Neutrophil (primary cell): ENCODE results near the gene PNLIPRP1.

Experiments
- H3K27ac ChIP-seq: fragments of 200-600 bp; sonication (generic); 2 replicates; pipeline ENCODE4 v1.5.1; 2016; ENCODE audit warnings: mild to moderate bottlenecking, moderate library complexity
- H3K27me3 ChIP-seq: fragments of 200-600 bp; sonication (generic); 2 replicates; pipeline ENCODE4 v1.6.0; 2016; ENCODE audit warnings: mild to moderate bottlenecking
- H3K36me3 ChIP-seq: fragments of 200-600 bp; sonication (generic); 2 replicates; pipeline ENCODE4 v1.5.1; 2017
- H3K4me1 ChIP-seq, 2 experiments: fragments of 200-600 bp in 1 of 2; sonication (generic) in 1 of 2; 1 replicate in 1 of 2; 2 replicates in 1 of 2; pipeline versions ENCODE4 v1.5.1 to v1.6.1; 2013 to 2016; ENCODE audit warnings: low read depth in 1 of 2, low read length in 1 of 2, mild to moderate bottlenecking in 1 of 2, moderate library complexity in 1 of 2; ENCODE audit not compliant: control insufficient read depth in 1 of 2, insufficient read depth in 1 of 2
- H3K4me3 ChIP-seq, 2 experiments: fragments of 200-600 bp in 1 of 2; sonication (generic) in 1 of 2; 1 replicate in 1 of 2; 2 replicates in 1 of 2; pipeline ENCODE4 v1.5.1; 2013 to 2016; ENCODE audit warnings: low read depth in 1 of 2, low read length in 1 of 2, mild to moderate bottlenecking in 1 of 2, moderate library complexity in 1 of 2
- H3K9me3 ChIP-seq: fragments of 200-600 bp; sonication (generic); 2 replicates; pipeline ENCODE4 v1.5.1; 2016
- TF ChIP-seq, protein P1 (sequence below): fragments of 200-600 bp; sonication (generic); IDR thresholded peaks from 2 replicates; pipeline ENCODE4 v1.5.1; 2016; ENCODE audit warnings: antibody characterized with exemption

The PNLIPRP1 gene

GRCh38 chr10:116553378-116553980, 37.3 kb upstream of the PNLIPRP1 start:
- H3K9me3 ChIP-seq = no peaks in the 10 kb centered on the region
- H3K27me3 ChIP-seq = no peaks in the 10 kb centered on the region
- H3K4me1 ChIP-seq = no peaks in the 10 kb centered on the region
- no peak overlapping the region for H3K4me3 ChIP-seq
- TF ChIP-seq, protein P1, sequence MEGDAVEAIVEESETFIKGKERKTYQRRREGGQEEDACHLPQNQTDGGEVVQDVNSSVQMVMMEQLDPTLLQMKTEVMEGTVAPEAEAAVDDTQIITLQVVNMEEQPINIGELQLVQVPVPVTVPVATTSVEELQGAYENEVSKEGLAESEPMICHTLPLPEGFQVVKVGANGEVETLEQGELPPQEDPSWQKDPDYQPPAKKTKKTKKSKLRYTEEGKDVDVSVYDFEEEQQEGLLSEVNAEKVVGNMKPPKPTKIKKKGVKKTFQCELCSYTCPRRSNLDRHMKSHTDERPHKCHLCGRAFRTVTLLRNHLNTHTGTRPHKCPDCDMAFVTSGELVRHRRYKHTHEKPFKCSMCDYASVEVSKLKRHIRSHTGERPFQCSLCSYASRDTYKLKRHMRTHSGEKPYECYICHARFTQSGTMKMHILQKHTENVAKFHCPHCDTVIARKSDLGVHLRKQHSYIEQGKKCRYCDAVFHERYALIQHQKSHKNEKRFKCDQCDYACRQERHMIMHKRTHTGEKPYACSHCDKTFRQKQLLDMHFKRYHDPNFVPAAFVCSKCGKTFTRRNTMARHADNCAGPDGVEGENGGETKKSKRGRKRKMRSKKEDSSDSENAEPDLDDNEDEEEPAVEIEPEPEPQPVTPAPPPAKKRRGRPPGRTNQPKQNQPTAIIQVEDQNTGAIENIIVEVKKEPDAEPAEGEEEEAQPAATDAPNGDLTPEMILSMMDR = no peak
- H3K36me3 ChIP-seq = no peaks in the 10 kb centered on the region
- no peak overlapping the region for H3K27ac ChIP-seq

DNA sequence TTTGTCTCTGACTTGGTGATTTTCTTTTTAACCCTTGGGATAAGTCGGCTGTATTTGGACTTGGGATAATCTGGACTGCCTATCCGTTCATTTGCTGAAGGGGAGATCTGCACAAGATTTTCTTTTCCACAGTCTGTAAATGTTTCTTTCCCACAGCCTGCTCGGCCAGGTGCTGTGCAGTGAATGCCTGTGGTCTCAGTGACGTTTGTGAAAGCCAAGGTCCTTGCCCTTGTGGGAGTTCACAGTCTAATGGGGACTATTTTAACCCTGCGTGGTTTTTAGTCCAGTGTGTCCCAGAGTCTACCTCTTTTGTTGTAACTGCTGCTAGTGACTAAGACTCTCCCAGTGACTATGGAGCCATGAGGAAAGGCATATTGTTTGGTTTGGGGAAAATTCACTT, 36.1 kb upstream of the PNLIPRP1 start:
- no peaks in the 10 kb centered on the region for H3K36me3 ChIP-seq
- H3K9me3 ChIP-seq = no peaks in the 10 kb centered on the region
- no peaks in the 10 kb centered on the region for H3K4me1 ChIP-seq
- TF ChIP-seq, protein P1 = no peak
- no peak overlapping the region for H3K4me3 ChIP-seq
- H3K27me3 ChIP-seq = no peaks in the 10 kb centered on the region
- H3K27ac ChIP-seq = no peak overlapping the region

DNA sequence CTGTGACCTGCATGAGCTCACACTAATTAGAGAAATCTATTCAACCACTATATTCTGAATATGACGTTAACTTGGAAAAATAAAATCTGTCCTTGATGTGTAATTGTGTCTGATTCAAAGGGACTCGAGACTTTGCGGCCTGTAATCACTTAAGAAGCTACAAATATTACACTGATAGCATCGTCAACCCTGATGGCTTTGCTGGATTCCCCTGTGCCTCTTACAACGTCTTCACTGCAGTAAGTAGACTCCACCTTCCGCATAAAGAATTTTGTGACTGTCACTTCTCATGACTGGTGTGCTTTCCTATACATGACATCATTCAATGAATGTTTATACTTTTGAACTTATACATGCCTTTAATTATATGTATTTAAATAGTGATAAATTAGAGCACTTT, 34.9 kb upstream of the PNLIPRP1 start:
- H3K9me3 ChIP-seq = no peaks in the 10 kb centered on the region
- no peak overlapping the region for H3K27ac ChIP-seq
- H3K36me3 ChIP-seq = no peaks in the 10 kb centered on the region
- no peaks in the 10 kb centered on the region for H3K4me1 ChIP-seq
- no peak overlapping the region for H3K4me3 ChIP-seq
- TF ChIP-seq, protein P1 = no peak
- no peaks in the 10 kb centered on the region for H3K27me3 ChIP-seq

DNA sequence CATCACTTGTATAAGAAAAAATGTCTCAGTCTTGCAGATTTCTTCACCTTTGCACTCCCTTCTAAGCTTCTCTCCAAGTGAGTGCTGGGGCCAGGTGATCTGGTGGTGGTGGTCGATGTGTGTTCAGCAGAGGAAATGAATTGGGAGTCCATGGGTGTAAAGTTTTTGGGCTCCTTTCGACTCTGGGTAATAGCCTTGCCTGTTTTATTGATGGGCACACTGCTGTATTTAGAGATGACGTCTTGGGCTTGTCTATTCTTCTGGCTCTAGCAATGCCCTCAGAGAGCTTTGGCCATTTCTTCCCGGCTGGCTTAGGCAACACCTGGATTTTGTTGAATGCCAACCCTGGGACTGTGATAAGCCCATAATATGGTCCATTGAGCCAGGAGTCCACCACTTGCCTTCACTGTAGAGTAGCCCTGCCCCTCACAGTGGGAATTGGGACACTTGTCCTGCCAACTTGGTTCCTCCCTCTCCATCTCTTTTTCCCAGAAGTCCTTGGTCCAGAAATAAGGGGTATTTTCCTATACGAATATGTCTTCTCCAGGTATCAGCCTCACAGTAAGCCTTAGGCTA, 33.4 kb upstream of the PNLIPRP1 start:
- no peaks in the 10 kb centered on the region for H3K4me1 ChIP-seq
- no peak overlapping the region for H3K27ac ChIP-seq
- no peaks in the 10 kb centered on the region for H3K9me3 ChIP-seq
- TF ChIP-seq, protein P1 = no peak
- H3K36me3 ChIP-seq = no peaks in the 10 kb centered on the region
- no peak overlapping the region for H3K4me3 ChIP-seq
- H3K27me3 ChIP-seq = no peaks in the 10 kb centered on the region

DNA sequence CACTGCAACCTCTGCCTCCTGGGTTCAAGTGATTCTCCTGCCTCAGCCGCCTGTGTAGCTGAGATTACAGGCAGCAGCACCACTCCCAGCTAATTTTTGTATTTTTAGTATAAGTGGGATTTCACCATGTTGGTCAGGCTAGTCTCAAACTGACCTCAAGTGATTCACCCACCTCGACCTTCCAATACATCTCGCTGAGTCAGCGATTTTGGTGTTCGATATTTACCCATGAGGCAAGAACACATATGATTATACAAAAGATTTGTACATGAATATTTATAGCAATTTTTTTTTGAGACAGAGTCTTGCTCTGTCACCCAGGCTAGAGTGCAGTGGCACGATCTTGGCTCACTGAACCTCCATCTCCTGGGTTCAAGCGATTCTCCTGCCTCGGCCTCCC, 25.2 kb upstream of the PNLIPRP1 start:
- no peak overlapping the region for H3K4me3 ChIP-seq
- H3K27ac ChIP-seq = no peak overlapping the region
- H3K36me3 ChIP-seq = no peaks in the 10 kb centered on the region
- TF ChIP-seq, protein P1 = no peak
- H3K27me3 ChIP-seq = no peaks in the 10 kb centered on the region
- H3K9me3 ChIP-seq = no peaks in the 10 kb centered on the region
- H3K4me1 ChIP-seq = no peaks in the 10 kb centered on the region
